Breast epithelium (tissue), 4 donors: ENCODE measurements around the gene EFR3B. TPM values are rescaled to one million over a fixed set of nuclear protein-coding genes. Genes with fewer than 3 reads are reported as not detected.

ENCODE experiments used
- DNase-seq, 2 donors: peaks; one replicate each; pipeline ENCODE4 v3.0.0-alpha.2; 2019; ENCODE audit warnings: low spot score in 2 of 2
- H3K27ac ChIP-seq, 2 donors: fragments of 200-600 bp; sonication (generic) in 1 of 2; one replicate each; pipeline ENCODE4 v1.5.1; 2016 to 2019; ENCODE audit warnings: mild to moderate bottlenecking in 1 of 2
- H3K27me3 ChIP-seq, 2 donors: fragments of 200-600 bp; sonication (generic) in 1 of 2; one replicate each; pipeline versions ENCODE4 v1.5.1 to v1.6.0; 2017 to 2019; ENCODE audit warnings: control low read depth in 1 of 2, mild to moderate bottlenecking in 1 of 2
- H3K36me3 ChIP-seq: fragments of 200-600 bp; one replicate; pipeline ENCODE4 v1.5.1; 2019
- H3K4me1 ChIP-seq, 2 donors: fragments of 200-600 bp; sonication (generic); one replicate each; pipeline ENCODE4 v1.5.1; 2016 to 2019; ENCODE audit warnings: control low read depth in 1 of 2
- H3K4me3 ChIP-seq, 3 donors: fragments of 200-600 bp; sonication (generic); 1 replicate in 2 of 3; 2 replicates in 1 of 3; pipeline ENCODE4 v1.5.1; 2016 to 2019; ENCODE audit warnings: mild to moderate bottlenecking in 3 of 3, moderate library complexity in 2 of 3
- H3K9me3 ChIP-seq, 2 donors: fragments of 200-600 bp; sonication (generic) in 1 of 2; one replicate each; pipeline ENCODE4 v1.5.1; 2016 to 2019; ENCODE audit warnings: control low read depth in 1 of 2
- POLR2A ChIP-seq: fragments of 450-650 bp; IDR thresholded peaks from one replicate; pipeline ENCODE4 v1.6.1; 2016; ENCODE audit warnings: antibody characterized with exemption, mild to moderate bottlenecking, moderate library complexity
- POLR2AphosphoS5 ChIP-seq, 3 donors: sonication (generic); formaldehyde crosslinking; IDR thresholded peaks; one replicate each; pipeline ENCODE4 v1.6.1; 2017; ENCODE audit warnings: antibody characterized with exemption in 3 of 3
- intact Hi-C: fragments of 100-400 bp; cut with DNase I; formaldehyde crosslinking; loops from one replicate; pipeline ENCODE4 v1.15.1; 2023; ENCODE audit warnings: low total_unique reads
- total RNA-seq, 3 donors: library from RNA; depleted of rRNA; stranded (reverse); fragments of >200 nt; gene quantifications; one replicate each; pipeline ENCODE4 v1.1.0, GENCODE V29; 2016
- TF ChIP-seq, protein P1 (sequence below), 3 donors: fragments of 450-650 bp; IDR thresholded peaks; one replicate each; pipeline ENCODE4 v1.5.1; 2016 to 2017; ENCODE audit warnings: antibody characterized with exemption in 3 of 3, mild to moderate bottlenecking in 3 of 3, moderate library complexity in 3 of 3

EFR3B gene
- total RNA-seq, 3 donors from 2014 or later, result 0.16 to 0.98 (median 0.73) TPM

DNA sequence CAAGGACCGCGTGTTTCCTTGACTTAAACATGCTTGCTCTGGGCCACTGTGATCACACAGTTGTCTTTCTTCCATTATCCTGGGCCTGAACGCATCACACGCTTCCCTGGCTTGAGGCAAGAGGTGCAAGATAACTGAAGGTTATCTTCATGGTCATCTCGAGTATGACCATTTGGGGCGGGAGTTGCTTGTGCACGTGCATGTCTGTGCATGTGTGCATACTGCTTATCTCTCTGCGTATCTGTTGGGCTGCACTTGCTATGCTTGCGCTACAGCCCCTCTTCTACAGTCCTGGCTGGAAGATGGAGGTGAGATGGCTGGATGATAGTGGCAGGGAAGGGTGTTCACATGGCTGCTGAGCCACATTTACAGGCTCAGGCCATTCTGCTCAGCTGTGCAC lies 27.2 kb upstream of the EFR3B start:
- H3K27ac ChIP-seq, result no peak overlapping the region
- no peaks in the 10 kb centered on the region for H3K27me3 ChIP-seq
- intact Hi-C loops, result loop anchor here (5.0 kb wide), 1 partner anchor 1152 kb away; no protein-coding TSS in a partner anchor
- DNase-seq, result no peak
- H3K4me1 ChIP-seq, result no peaks in the 10 kb centered on the region
- no peak overlapping the region for H3K4me3 ChIP-seq
- no peaks in the 10 kb centered on the region for H3K9me3 ChIP-seq
- TF ChIP-seq, protein P1, sequence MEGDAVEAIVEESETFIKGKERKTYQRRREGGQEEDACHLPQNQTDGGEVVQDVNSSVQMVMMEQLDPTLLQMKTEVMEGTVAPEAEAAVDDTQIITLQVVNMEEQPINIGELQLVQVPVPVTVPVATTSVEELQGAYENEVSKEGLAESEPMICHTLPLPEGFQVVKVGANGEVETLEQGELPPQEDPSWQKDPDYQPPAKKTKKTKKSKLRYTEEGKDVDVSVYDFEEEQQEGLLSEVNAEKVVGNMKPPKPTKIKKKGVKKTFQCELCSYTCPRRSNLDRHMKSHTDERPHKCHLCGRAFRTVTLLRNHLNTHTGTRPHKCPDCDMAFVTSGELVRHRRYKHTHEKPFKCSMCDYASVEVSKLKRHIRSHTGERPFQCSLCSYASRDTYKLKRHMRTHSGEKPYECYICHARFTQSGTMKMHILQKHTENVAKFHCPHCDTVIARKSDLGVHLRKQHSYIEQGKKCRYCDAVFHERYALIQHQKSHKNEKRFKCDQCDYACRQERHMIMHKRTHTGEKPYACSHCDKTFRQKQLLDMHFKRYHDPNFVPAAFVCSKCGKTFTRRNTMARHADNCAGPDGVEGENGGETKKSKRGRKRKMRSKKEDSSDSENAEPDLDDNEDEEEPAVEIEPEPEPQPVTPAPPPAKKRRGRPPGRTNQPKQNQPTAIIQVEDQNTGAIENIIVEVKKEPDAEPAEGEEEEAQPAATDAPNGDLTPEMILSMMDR (IDR thresholded peaks at IDR 0.05), result no peak
- TF ChIP-seq POLR2AphosphoS5 (IDR thresholded peaks at IDR 0.05), result no peak
- TF ChIP-seq POLR2A, result no peak
- no peaks in the 10 kb centered on the region for H3K36me3 ChIP-seq

DNA sequence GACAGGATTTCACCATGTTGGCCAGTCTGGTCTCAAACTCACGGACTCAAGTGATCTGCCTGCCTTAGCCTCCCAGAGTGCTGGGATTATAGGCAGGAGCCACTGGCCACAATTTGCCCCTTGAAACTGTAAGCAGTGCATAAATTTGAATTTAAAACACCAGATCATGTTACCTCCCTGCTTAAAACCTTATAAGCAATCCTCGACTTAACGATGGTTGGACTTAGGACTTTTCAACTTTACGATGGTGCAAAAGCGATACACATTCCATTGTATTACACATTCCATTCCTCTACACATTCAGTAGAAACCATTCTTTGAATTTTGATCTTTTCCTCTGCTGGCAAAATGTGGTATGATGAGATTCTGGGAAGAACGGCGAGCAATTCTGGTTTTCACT lies 23.2 kb upstream of the EFR3B start:
- intact Hi-C loops, result loop anchor here (5.0 kb wide), 1 partner anchor 1156 kb away; no protein-coding TSS in a partner anchor
- Histone ChIP-seq H3K9me3 (no peaks in the 10 kb centered on the region), H3K36me3 (no peaks in the 10 kb centered on the region), H3K27me3 (no peaks in the 10 kb centered on the region), H3K4me3 (no peak overlapping the region), H3K27ac (no peak overlapping the region), H3K4me1 (no peaks in the 10 kb centered on the region)
- TF ChIP-seq POLR2A, result no peak
- TF ChIP-seq, protein P1 (IDR thresholded peaks at IDR 0.05), result no peak
- DNase-seq, result no peak

DNA sequence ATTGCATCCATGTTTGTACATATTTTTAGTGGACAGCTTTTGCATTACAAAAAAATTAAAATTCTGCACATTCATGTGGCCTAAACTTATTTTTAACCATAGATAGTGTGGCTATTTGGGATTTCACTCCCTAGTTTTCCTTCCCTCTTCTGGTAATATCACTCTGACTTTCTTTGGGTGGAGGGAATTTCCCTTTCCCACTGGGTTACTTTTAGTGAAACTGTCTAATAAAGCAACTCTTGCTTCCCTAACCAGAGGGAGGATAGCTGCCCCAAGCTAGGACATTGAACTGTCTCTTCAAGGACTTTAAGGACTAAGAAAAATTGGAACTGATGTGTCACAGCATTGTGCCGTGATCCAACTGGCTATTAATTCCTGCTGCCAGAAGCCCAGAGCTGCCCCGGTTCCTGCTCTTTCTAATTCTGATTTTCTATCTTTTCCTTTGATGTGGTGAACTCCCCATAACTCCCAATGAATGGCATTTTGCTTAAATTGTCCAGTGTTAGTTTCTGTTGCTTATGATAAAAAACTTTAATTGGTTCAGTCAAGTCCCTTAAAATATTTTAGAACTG lies 20.0 kb upstream of the EFR3B start:
- intact Hi-C loops, result no loop called here
- DNase-seq, result no peak
- no peaks in the 10 kb centered on the region for H3K36me3 ChIP-seq
- H3K27ac ChIP-seq, result no peak overlapping the region
- no peak overlapping the region for H3K4me3 ChIP-seq
- no peaks in the 10 kb centered on the region for H3K27me3 ChIP-seq
- no peaks in the 10 kb centered on the region for H3K4me1 ChIP-seq
- H3K9me3 ChIP-seq, result no peaks in the 10 kb centered on the region
- no peak for TF ChIP-seq POLR2A
- TF ChIP-seq POLR2AphosphoS5 (IDR thresholded peaks at IDR 0.05), result no peak
- TF ChIP-seq, protein P1 (IDR thresholded peaks at IDR 0.05), result no peak

DNA sequence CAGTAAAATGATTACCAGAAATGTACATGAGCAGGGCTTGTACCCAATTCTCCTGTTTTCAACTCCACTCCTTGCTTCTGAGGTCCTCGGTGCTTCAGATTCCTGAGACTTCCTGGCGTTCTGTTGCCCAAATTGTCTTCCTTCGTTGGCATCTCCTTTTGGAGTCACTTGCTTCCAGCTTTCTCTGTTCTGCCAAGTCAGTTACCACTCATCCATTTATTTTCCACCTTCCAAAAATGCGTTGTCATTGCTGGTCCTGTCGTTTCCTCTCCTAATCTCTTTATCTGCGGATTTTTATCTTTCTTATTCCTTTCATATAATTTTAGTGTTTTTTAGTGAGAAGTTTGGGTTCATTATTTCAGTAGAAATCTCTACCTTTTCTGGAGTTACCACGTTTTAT lies 18.5 kb upstream of the EFR3B start:
- H3K4me3 ChIP-seq, result no peak overlapping the region
- H3K9me3 ChIP-seq, result no peaks in the 10 kb centered on the region
- no peaks in the 10 kb centered on the region for H3K36me3 ChIP-seq
- no peaks in the 10 kb centered on the region for H3K27me3 ChIP-seq
- intact Hi-C loops, result no loop called here
- no peak for TF ChIP-seq POLR2AphosphoS5 (IDR thresholded peaks at IDR 0.05)
- TF ChIP-seq POLR2A, result no peak
- TF ChIP-seq, protein P1 (IDR thresholded peaks at IDR 0.05), result no peak
- no peak overlapping the region for H3K27ac ChIP-seq
- no peaks in the 10 kb centered on the region for H3K4me1 ChIP-seq
- DNase-seq, result no peak

DNA sequence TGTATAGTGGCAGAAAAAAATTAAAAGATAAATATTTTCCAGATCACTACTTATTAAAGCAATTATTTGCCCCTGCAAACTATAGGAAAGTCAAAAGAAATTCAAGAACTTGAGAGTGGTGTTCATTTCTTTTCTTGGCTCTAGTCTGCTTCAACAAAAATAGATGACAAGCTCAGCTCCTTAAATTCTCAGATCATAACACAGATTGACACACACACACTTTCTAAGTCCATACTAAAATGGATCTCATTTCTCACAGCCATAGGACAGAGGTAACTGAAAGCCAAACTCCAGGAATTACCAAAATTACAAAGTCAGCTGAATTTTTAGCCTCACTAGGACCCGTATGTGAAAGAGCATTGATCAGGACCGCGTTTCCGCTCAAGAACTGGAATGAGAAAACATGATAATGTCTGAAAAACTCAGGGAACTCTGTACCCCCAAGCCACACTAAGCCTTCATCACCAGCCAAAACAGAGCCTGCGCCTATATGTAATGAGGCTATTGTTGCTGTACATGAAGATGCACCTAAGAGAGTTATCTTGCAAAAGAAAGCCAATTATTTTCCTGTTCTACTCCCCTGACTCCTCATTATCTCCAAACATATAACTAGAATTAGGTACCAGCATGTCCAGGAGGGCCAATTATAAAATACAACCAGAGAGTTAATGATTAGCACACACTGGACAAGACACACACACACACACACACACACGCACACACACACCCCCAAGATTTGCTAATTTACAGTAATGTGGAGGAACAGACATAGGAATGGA lies 16.5 kb upstream of the EFR3B start:
- no peak for TF ChIP-seq POLR2A
- TF ChIP-seq, protein P1 (IDR thresholded peaks at IDR 0.05), result no peak
- TF ChIP-seq POLR2AphosphoS5 (IDR thresholded peaks at IDR 0.05), result no peak
- H3K4me3 ChIP-seq, result no peak overlapping the region
- no peak overlapping the region for H3K27ac ChIP-seq
- H3K36me3 ChIP-seq, result no peaks in the 10 kb centered on the region
- intact Hi-C loops, result no loop called here
- H3K4me1 ChIP-seq, result no peaks in the 10 kb centered on the region
- no peak for DNase-seq
- no peaks in the 10 kb centered on the region for H3K27me3 ChIP-seq
- no peaks in the 10 kb centered on the region for H3K9me3 ChIP-seq
